ENCODE data around the gene PPAN.

PPAN gene

DNA sequence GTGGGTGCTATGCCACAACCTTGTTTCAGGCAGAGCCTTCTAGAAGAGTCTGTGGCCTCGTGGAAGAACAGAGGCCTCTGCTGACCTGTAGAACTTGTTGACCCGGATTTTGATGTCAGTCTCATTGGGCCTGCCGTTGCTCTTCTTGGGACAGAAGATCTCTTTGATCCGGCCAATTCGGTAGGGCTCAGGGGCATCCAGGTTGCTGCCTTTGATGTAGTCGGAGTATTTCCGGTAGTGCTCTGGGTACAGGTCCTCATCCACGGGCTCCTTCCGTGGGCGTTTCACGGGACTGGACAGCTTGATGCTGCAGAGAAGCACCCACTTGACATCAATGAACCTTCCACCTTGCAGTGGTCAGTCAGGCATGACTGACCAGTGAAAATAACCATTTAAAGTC is 37.5 kb downstream of the PPAN start:
- H3K4me3 ChIP-seq (ENCODE audit: low read depth, low read length): no peak overlapping the region
- in situ Hi-C loops (cut with HindIII; ENCODE audit: low sequenced_read_pairs): no loop called here
- no peak for DNase-seq (ENCODE audit: low read depth, low spot score)
- TF ChIP-seq, protein P1, sequence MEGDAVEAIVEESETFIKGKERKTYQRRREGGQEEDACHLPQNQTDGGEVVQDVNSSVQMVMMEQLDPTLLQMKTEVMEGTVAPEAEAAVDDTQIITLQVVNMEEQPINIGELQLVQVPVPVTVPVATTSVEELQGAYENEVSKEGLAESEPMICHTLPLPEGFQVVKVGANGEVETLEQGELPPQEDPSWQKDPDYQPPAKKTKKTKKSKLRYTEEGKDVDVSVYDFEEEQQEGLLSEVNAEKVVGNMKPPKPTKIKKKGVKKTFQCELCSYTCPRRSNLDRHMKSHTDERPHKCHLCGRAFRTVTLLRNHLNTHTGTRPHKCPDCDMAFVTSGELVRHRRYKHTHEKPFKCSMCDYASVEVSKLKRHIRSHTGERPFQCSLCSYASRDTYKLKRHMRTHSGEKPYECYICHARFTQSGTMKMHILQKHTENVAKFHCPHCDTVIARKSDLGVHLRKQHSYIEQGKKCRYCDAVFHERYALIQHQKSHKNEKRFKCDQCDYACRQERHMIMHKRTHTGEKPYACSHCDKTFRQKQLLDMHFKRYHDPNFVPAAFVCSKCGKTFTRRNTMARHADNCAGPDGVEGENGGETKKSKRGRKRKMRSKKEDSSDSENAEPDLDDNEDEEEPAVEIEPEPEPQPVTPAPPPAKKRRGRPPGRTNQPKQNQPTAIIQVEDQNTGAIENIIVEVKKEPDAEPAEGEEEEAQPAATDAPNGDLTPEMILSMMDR (IDR thresholded peaks at IDR 0.05; ENCODE audit: low read depth, low read length): no peak

DNA sequence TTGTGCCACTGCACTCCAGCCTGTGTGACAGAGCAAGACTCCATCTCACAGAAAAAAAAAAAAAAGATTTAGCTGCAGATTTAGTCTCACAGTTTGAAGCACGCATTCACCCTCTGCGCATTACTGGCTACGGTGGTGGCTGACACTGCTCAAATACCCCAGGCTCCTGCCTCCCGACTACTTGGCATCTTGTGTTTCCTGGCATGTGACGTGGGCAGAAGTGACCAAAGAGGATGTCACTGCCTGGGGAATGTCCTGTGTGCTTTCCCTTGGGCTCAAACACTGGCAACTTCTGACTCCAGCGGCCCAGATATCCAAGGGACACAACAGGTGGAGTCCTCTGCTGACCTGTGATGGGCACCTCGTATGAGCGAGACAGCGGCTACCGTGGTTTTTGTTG is 38.2 kb downstream of the PPAN start:
- DNase-seq (ENCODE audit: low read depth, low spot score): no peak
- in situ Hi-C loops (cut with HindIII; ENCODE audit: low sequenced_read_pairs): no loop called here
- TF ChIP-seq, protein P1 (IDR thresholded peaks at IDR 0.05; ENCODE audit: low read depth, low read length): no peak
- no peak overlapping the region for H3K4me3 ChIP-seq (ENCODE audit: low read depth, low read length)

DNA sequence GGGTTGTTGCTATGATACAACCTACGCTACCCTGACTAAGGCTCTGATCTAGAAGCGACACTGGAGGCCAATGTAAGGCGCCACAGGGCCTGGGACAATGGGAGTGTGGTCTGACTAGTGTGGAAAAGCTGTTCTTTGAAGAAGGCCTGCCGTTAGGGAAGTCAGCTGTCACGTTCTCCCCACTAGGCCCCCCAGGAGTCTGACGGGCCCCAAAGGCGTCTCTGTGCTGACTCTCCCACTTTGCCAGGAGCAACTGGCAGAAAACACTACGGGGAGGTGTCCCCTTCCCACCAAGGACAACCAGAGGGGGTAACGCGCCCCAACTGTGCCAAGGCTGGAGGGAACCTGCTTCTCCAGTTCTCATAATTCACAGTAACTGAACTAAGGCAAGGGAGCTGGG is 38.9 kb downstream of the PPAN start:
- no peak overlapping the region for H3K4me3 ChIP-seq (ENCODE audit: low read depth, low read length)
- TF ChIP-seq, protein P1 (IDR thresholded peaks at IDR 0.05; ENCODE audit: low read depth, low read length): no peak
- no peak for DNase-seq (ENCODE audit: low read depth, low spot score)
- in situ Hi-C loops (cut with HindIII; ENCODE audit: low sequenced_read_pairs): no loop called here

DNA sequence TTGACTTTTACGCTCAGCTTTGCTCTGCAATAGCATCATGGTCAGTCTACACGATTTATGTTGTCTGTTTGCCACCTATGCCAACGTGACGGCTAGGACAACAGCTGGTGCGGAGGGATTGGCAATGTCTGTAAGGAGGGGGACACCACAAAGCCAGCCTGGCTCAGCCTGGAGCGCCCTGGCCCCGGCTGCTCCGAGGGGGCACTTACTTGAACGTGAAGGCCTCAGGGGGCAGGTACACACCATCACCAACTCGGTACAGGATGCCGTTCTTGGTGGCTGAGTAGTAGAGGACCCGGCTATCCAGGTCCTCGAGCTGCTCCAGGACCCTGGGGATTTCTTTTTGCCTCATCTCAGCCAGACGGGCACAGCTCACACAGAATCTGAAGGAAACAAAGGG is 40.0 kb downstream of the PPAN start:
- no peak for DNase-seq (ENCODE audit: low read depth, low spot score)
- in situ Hi-C loops (cut with HindIII; ENCODE audit: low sequenced_read_pairs): no loop called here
- TF ChIP-seq, protein P1 (IDR thresholded peaks at IDR 0.05; ENCODE audit: low read depth, low read length): no peak
- no peak overlapping the region for H3K4me3 ChIP-seq (ENCODE audit: low read depth, low read length)

DNA sequence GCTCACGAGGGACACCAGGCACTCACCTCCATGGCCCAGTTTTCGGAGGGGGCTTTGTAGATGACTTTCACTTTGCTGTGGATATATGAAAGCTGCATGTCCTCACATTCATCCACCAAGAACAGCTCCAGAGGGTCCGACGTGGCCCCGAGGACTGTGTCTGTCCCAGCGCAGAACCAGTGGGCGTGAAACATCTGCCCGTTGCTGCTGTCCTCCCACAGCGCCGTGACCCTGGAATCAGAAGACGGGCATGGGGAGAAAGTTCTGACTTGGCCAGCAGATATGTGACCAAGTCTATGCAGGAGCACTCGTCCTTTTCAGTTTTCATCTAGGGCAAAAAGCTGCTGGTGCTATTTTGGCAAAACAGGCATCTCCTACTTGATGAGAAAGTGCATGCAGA is 43.3 kb downstream of the PPAN start:
- TF ChIP-seq, protein P1 (IDR thresholded peaks at IDR 0.05; ENCODE audit: low read depth, low read length): no peak
- no peak overlapping the region for H3K4me3 ChIP-seq (ENCODE audit: low read depth, low read length)
- in situ Hi-C loops (cut with HindIII; ENCODE audit: low sequenced_read_pairs): no loop called here
- DNase-seq (ENCODE audit: low read depth, low spot score): no peak

DNA sequence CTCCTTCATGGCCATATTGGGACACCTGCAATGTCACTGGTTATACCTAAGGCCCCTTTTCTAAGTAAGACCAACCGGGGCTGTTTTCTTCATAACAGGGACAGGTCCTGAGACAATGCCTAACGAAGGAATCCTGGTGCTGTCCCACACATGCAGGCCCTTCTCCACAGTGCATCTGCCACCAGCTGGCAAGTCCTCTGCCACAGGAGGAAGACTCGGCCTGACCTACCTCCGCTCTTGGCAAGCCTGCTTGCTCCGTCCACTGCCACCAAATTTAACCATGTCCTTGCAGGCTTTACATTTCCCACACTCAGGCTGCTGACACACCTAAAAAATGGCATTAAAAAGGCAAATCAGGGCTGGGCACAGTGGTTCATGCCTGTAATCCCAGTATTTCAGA is 45.4 kb downstream of the PPAN start:
- H3K4me3 ChIP-seq (ENCODE audit: low read depth, low read length): no peak overlapping the region
- TF ChIP-seq, protein P1 (IDR thresholded peaks at IDR 0.05; ENCODE audit: low read depth, low read length): no peak
- no peak for DNase-seq (ENCODE audit: low read depth, low spot score)
- in situ Hi-C loops (cut with HindIII; ENCODE audit: low sequenced_read_pairs): no loop called here

DNA sequence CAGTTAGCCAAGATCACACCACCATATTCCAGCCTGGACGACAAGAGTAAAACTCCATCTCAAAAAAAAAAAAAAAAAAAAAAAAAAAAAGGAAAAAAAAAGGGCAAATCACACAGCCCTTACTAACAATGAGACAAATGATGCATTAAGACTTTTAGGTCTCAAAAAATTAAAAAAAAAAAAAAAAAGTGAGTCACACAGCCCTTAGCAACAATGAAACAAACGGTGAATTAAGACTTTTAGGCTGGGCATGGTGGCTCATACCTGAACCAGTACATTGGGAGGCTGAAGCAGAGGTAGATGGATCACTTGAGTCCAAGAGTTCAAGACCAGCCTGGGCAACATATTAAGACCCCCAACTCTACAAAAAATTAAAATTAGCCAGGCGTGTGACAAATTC is 45.9 kb downstream of the PPAN start:
- H3K4me3 ChIP-seq (ENCODE audit: low read depth, low read length): no peak overlapping the region
- TF ChIP-seq, protein P1 (IDR thresholded peaks at IDR 0.05; ENCODE audit: low read depth, low read length): no peak
- in situ Hi-C loops (cut with HindIII; ENCODE audit: low sequenced_read_pairs): no loop called here
- no peak for DNase-seq (ENCODE audit: low read depth, low spot score)
